Spinal cord (tissue), 10 donors: ENCODE results near the gene GTF3C5. TPM values are rescaled to one million over a fixed set of nuclear protein-coding genes. Genes with fewer than 3 reads are reported as not detected.
A peak's percentile ranks its signal among the peaks of the same experiment; 100 is the strongest.

Source experiments
- DNase-seq, 6 donors: peaks; one replicate each; pipeline versions ENCODE4 v3.0.0 to v3.0.0-alpha.2; 2013 to 2015; ENCODE audit warnings: low spot score in 6 of 6, low read depth in 4 of 6
- H3K27ac ChIP-seq: one replicate; pipeline ENCODE4 v1.5.1; 2013; ENCODE audit warnings: low read depth, low read length, control low read depth
- H3K27me3 ChIP-seq: one replicate; pipeline ENCODE4 v1.6.1; 2013; ENCODE audit warnings: low read length; ENCODE audit not compliant: control insufficient read depth, insufficient read depth
- H3K36me3 ChIP-seq: one replicate; pipeline ENCODE4 v1.6.1; 2013; ENCODE audit warnings: low read length; ENCODE audit not compliant: control insufficient read depth, insufficient read depth
- H3K4me1 ChIP-seq: one replicate; pipeline ENCODE4 v1.6.1; 2013; ENCODE audit warnings: low read length; ENCODE audit not compliant: control insufficient read depth, insufficient read depth
- H3K4me3 ChIP-seq: one replicate; pipeline ENCODE4 v1.5.1; 2013; ENCODE audit warnings: low read depth, low read length, control low read depth
- H3K9me3 ChIP-seq: one replicate; pipeline ENCODE4 v1.6.1; 2013; ENCODE audit warnings: low read length; ENCODE audit not compliant: control insufficient read depth, insufficient read depth
- WGBS: methylation state at CpG from one replicate; pipeline ENCODE4 v1.1.5; 2013; ENCODE audit warnings: missing lambda C conversion rate; ENCODE audit not compliant: insufficient coverage; 5-methylcytosine and 5-hydroxymethylcytosine counted together
- polyA plus RNA-seq, 2 donors: library from polyadenylated mRNA; unstranded; fragments of 120-200 nt; gene quantifications; one replicate each; pipeline ENCODE4 v1.2.1, GENCODE V29; 2013; ENCODE audit not compliant: insufficient read length in 2 of 2
- total RNA-seq, 2 donors: library from RNA; depleted of rRNA in 1 of 2; stranded (reverse); fragments of 120-200 nt in 1 of 2; fragments of >200 nt in 1 of 2; gene quantifications; one replicate each; pipeline versions ENCODE4 v1.2.3 to v1.2.4, GENCODE V29; 2013 to 2014
- donor health status: healthy.

The GTF3C5 gene
- total and polyA plus RNA-seq, 4 donors, result 26.5 to 75.8 (median 62.1) TPM

- no peaks in the 10 kb centered on the region for H3K9me3 ChIP-seq
- no peaks in the 10 kb centered on the region for H3K4me1 ChIP-seq
- no peaks in the 10 kb centered on the region for H3K27me3 ChIP-seq
- DNase-seq, result no peak
- H3K27ac ChIP-seq, result no peak overlapping the region
- no peak overlapping the region for H3K4me3 ChIP-seq
- WGBS, result 88% methylated on average over 8 of the region's 8 CpGs
- peaks cover 61% of the 10 kb centered on the region for H3K36me3 ChIP-seq
Observed at GRCh38 chr9:133042676-133043075, 11.9 kb downstream of the GTF3C5 start.

GRCh38 chr9:133043449-133044035 lies 12.7 kb downstream of the GTF3C5 start:
- no peak for DNase-seq
- Histone ChIP-seq H3K9me3 (no peaks in the 10 kb centered on the region), H3K27ac (no peak overlapping the region), H3K36me3 (peaks cover 65% of the 10 kb centered on the region), H3K27me3 (no peaks in the 10 kb centered on the region), H3K4me3 (no peak overlapping the region), H3K4me1 (no peaks in the 10 kb centered on the region)
- WGBS, result 96% methylated on average over 16 of the region's 16 CpGs

GRCh38 chr9:133044125-133044524 lies 13.3 kb downstream of the GTF3C5 start:
- H3K27ac ChIP-seq, result no peak overlapping the region
- H3K9me3 ChIP-seq, result no peaks in the 10 kb centered on the region
- WGBS, result 94% methylated on average over 6 of the region's 6 CpGs
- DNase-seq, result no peak
- no peaks in the 10 kb centered on the region for H3K27me3 ChIP-seq
- H3K4me1 ChIP-seq, result no peaks in the 10 kb centered on the region
- H3K4me3 ChIP-seq, result no peak overlapping the region
- H3K36me3 ChIP-seq, result peaks cover 68% of the 10 kb centered on the region

- over 99% methylated on average over 6 of the region's 11 CpGs for WGBS
- Histone ChIP-seq H3K9me3 (no peaks in the 10 kb centered on the region), H3K27me3 (no peaks in the 10 kb centered on the region), H3K4me3 (no peak overlapping the region), H3K27ac (no peak overlapping the region), H3K4me1 (no peaks in the 10 kb centered on the region), H3K36me3 (peaks cover 69% of the 10 kb centered on the region)
- no peak for DNase-seq
Observed at GRCh38 chr9:133044661-133045060, 13.9 kb downstream of the GTF3C5 start.

- H3K9me3 ChIP-seq, result no peaks in the 10 kb centered on the region
- no peaks in the 10 kb centered on the region for H3K27me3 ChIP-seq
- H3K4me1 ChIP-seq, result no peaks in the 10 kb centered on the region
- no peak overlapping the region for H3K4me3 ChIP-seq
- H3K27ac ChIP-seq, result no peak overlapping the region
- DNase-seq, result no peak
- WGBS, result 98% methylated on average over 14 of the region's 15 CpGs
- peaks cover 69% of the 10 kb centered on the region for H3K36me3 ChIP-seq
Observed at GRCh38 chr9:133045132-133045531, 14.3 kb downstream of the GTF3C5 start.

GRCh38 chr9:133046196-133046899 lies 15.6 kb downstream of the GTF3C5 start:
- Histone ChIP-seq H3K4me3 (no peak overlapping the region), H3K4me1 (peaks cover 6% of the 10 kb centered on the region), H3K27ac (no peak overlapping the region), H3K27me3 (no peaks in the 10 kb centered on the region), H3K9me3 (no peaks in the 10 kb centered on the region), H3K36me3 (peaks cover 79% of the 10 kb centered on the region)
- WGBS, result 97% methylated on average over 6 of the region's 9 CpGs
- DNase-seq, result no peak

GRCh38 chr9:133046900-133047295 lies 16.1 kb downstream of the GTF3C5 start:
- H3K4me1 ChIP-seq, result peaks cover 6% of the 10 kb centered on the region
- no peaks in the 10 kb centered on the region for H3K9me3 ChIP-seq
- 93% methylated on average over 6 of the region's 7 CpGs for WGBS
- H3K36me3 ChIP-seq, result peaks cover 82% of the 10 kb centered on the region
- H3K4me3 ChIP-seq, result no peak overlapping the region
- no peak for DNase-seq
- H3K27ac ChIP-seq, result no peak overlapping the region
- H3K27me3 ChIP-seq, result no peaks in the 10 kb centered on the region

GRCh38 chr9:133048595-133048994 lies 17.8 kb downstream of the GTF3C5 start:
- no peak for DNase-seq
- Histone ChIP-seq H3K4me3 (no peak overlapping the region), H3K27me3 (no peaks in the 10 kb centered on the region), H3K27ac (no peak overlapping the region), H3K4me1 (peaks cover 6% of the 10 kb centered on the region), H3K36me3 (peaks cover 83% of the 10 kb centered on the region), H3K9me3 (no peaks in the 10 kb centered on the region)
- WGBS, result 75% methylated on average over 3 of the region's 5 CpGs

GRCh38 chr9:133049043-133049442 lies 18.2 kb downstream of the GTF3C5 start:
- H3K36me3 ChIP-seq, result peaks cover 83% of the 10 kb centered on the region
- no peak overlapping the region for H3K27ac ChIP-seq
- H3K9me3 ChIP-seq, result no peaks in the 10 kb centered on the region
- no peak overlapping the region for H3K4me3 ChIP-seq
- peaks cover 6% of the 10 kb centered on the region for H3K4me1 ChIP-seq
- WGBS, result 93% methylated on average over 13 of the region's 13 CpGs
- no peak for DNase-seq
- H3K27me3 ChIP-seq, result no peaks in the 10 kb centered on the region

GRCh38 chr9:133050142-133050541 lies 19.3 kb downstream of the GTF3C5 start:
- Histone ChIP-seq H3K36me3 (peaks cover 83% of the 10 kb centered on the region), H3K27ac (no peak overlapping the region), H3K9me3 (no peaks in the 10 kb centered on the region), H3K27me3 (no peaks in the 10 kb centered on the region), H3K4me1 (peaks cover 6% of the 10 kb centered on the region), H3K4me3 (no peak overlapping the region)
- WGBS, result 81% methylated on average over 6 of the region's 6 CpGs
- DNase-seq, result peak in 2 of 6 donors; percentile 1 to 13
